T-helper 2 cell treated with Interferon-gamma antibody and Interleukin-4, amounts not matched to agents 100 ng/mL and 5 ng/mL, for 36 hours (primary cell): ENCODE measurements around the gene KYNU. TPM values are rescaled to one million over a fixed set of nuclear protein-coding genes. Genes with fewer than 3 reads are reported as not detected.

Experiments used
- intact Hi-C: fragments of 100-400 bp; cut with micrococcal nuclease; formaldehyde crosslinking; loops from one replicate; pipeline ENCODE4 v1.15.1; 2023
- total RNA-seq: library from RNA; stranded (reverse); gene quantifications from 2 replicates; pipeline ENCODE4 v1.2.3, GENCODE V29; 2022

Gene KYNU
- total RNA-seq, 1 donor from 2014 or later = not detected

GRCh38 chr2:142961202-142961601 is 83.7 kb downstream of the KYNU start:
- intact Hi-C loops = no loop called here

DNA sequence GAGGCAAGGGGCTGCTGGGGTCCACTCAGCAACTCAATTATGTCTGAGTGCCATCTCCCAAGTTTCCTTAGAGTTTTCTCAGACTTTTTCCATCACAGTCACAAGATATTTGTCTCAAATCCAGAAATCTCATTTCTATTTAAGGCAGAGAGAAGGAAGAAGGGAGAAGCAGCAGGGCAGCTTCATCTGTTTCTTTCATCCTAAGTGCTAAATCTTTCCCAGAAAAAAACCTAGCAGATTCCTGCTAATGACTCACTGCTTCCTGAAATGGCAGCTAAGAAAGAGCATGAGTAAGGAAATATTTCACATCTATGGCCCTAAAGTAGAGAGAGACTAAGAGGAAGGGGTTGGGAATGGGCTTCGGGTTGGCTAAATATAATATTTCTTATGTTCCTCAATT is 88.0 kb downstream of the KYNU start:
- intact Hi-C loops = no loop called here

- intact Hi-C loops = no loop called here
Observed at GRCh38 chr2:142966284-142966683, 88.8 kb downstream of the KYNU start.

- intact Hi-C loops = no loop called here
Observed at GRCh38 chr2:142967060-142967459, 89.6 kb downstream of the KYNU start.

DNA sequence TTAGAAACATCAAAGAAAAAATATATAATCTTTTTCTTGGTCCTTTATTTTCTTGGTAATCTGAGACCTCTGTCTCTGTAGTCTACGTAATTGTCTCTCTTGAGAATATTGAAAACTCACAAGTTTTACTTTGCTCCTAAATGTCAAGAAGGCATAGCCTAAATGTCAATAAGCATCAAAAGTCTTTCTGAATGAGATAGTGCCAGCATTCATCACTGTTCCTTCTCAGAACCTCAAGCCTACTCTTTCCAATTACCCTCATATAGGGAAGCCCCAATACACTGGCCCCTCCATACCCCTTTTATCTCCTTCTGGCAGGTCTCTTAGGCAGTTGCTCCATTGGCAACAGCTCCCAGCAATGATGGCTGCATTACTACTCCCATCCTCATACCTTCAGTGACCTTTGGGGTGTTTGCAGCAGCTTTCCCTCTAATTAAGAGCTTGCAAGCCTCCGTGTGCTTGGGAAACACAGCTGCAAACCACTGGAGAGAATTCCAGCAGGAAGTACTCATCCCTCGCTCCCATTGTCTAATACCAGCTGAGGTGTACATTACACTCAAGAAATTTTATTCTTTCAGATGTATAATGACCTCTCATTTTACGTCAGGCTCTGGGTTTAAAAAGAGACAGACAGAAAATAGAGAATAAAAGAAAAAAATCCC is 95.8 kb downstream of the KYNU start:
- intact Hi-C loops = no loop called here

DNA sequence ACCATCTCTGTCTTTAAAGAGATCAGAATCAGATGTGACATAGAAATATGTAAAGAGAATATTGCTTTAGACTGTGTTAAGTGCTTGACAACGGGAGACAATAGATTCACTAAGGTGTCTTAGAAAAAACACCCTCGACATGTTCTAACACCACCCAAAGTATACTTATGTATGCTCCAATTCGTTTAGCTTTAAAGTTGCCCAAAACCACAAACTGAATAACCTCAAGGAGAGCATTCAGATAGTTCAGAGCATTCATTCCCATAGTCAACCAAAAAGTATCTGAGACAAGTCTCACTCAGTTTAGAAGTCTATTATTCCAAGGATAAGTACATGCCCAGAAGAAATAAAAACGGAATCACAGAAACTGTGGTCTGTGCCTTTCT is 96.4 kb downstream of the KYNU start:
- intact Hi-C loops = no loop called here

GRCh38 chr2:142974288-142975024 is 97.0 kb downstream of the KYNU start:
- intact Hi-C loops = no loop called here

- intact Hi-C loops = no loop called here
Observed at GRCh38 chr2:142975239-142975638, 97.8 kb downstream of the KYNU start.

GRCh38 chr2:142980246-142981068 is 103.0 kb downstream of the KYNU start:
- intact Hi-C loops = loop anchor here (5.0 kb wide), 1 partner anchor 298 kb away; no protein-coding TSS in a partner anchor

- intact Hi-C loops = loop anchor here (5.0 kb wide), 1 partner anchor 299 kb away; no protein-coding TSS in a partner anchor
Observed at GRCh38 chr2:142981069-142981378, 103.6 kb downstream of the KYNU start.

DNA sequence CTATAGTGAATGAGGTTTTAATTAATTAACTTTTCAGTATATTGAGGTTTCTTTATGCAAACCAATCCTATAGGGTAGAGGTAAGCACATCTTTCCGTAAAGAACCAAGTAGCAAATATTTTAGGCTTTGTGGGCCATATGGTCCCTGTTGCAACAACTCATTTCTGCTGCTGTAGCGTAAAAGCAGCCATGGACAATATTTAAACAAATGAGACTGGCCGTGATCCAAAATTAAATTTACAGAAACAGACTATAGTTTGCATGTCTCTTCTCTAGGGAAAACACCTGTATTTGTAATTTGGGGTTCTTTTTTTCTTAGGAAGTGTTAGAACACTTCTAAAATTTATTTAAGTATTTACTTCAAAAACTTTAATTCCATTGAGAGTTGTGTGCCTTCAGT is 104.3 kb downstream of the KYNU start:
- intact Hi-C loops = loop anchor here (5.0 kb wide), 1 partner anchor 299 kb away; no protein-coding TSS in a partner anchor

- intact Hi-C loops = loop anchor here (5.0 kb wide), 1 partner anchor 301 kb away; no protein-coding TSS in a partner anchor
Observed at GRCh38 chr2:142983174-142983573, 105.7 kb downstream of the KYNU start.

DNA sequence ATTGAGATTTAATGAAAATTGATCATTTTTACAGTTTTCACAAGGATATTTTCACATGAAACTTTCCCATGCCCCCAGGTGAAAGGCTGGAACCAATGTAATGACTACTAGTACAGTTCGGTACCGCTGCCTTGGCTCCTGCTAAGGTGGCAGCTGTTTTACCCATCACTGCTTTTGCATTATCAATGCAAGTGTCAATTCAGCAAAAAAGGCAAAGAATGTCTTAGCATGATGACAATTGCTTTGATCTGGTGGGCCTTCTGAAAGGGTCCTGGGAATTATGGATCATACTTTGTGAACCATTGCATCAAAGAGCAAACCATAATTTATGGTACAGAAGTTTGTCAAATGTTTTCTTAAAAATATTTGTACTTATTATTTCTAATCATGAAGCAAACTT is 107.2 kb downstream of the KYNU start:
- intact Hi-C loops = loop anchor here (5.0 kb wide), 1 partner anchor 302 kb away; no protein-coding TSS in a partner anchor

DNA sequence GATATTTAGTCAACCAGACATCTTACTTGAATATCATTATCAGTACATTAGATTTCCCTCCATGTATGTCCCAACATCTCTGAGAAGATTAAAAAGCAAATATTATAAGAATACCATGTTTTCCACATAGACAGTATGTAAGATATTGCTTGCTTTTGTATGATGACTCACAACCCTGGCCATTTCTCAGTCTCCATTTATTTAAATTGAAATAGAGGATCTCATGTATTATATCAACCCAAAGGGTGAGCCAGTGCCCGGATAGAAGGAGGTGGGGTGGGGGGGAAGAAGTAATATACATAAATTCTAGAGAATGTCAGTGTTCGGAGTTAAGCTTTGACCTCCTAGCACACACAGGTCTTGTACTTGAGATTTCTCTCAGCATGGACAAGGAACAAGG is 109.6 kb downstream of the KYNU start:
- intact Hi-C loops = no loop called here

DNA sequence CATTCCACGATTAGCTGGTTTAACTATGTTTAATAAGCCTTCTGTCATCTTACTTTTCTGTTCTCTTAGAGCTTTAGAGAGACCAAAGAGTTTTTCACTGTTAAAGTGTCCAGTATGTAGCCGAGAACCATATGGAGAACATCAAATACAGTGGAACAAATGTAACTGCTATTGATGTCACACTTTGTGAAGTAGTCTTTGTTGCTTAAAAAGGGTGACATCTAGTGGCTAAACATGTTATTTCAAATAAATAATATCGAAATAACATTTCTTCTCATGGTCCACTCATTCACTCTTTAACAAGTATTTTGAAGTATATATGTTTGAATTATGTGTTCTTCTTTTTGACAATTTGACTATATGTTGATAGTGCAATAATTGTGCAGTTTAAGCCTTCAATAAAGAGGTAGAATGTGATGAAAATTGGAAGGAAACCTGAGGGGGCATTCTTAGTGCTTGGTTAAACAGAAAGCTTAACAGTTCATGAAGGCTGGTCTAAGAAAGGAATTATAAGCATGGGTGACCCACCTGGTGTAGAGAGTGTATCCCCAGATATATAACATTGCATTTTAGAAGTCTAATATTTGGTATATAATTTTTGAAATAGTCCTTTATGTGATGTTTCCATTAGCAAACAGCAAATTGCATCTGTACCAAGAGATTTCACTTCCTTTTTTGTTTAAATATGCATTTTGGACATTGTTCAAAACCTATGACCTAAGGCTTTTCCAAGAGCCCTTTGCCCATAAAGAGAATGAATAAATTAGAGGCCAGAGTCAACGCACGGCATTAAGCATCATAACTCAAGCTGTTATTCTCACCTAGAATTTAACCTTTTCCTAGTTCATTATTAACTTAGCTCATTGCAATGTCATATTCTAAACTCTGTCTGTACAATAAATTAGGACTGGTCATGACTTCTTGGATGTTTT is 112.1 kb downstream of the KYNU start:
- intact Hi-C loops = no loop called here

DNA sequence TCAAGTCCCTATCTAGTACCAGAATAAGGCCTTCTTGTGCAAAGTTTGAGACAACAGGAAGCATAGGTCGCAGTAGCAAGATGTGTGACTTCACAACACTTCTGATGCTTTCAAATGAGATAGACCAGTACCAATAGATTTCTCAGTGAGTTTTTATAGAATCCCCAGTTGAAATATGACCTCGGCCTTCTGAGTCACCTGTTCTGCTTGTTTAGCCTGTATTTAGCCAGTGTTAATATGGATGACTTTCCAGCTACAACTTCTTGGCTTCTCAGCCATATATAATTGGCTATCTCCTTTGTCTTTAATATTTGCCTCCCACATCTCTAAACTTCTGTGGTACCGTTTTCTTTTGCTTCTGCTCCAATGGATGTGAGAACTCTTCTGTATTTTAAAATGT is 113.8 kb downstream of the KYNU start:
- intact Hi-C loops = no loop called here

DNA sequence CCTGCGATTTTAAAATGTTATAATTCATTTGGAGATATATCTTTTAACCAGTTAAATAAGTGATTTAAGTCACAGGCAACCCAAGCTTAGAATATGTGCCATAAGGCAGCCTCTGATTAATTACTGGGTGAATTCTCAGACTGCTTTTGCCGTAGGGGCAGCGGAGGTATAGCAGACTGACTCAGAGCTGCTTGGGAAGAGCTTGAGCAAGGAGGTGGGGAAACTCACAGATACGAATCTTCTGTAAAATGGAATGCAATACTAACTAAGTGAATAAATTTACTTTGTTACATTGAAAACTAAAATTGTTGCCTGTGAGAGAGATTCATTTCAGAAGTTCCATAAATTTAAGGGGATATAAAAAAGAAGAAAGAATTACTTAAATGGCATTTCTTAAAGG is 115.4 kb downstream of the KYNU start:
- intact Hi-C loops = no loop called here

- intact Hi-C loops = no loop called here
Observed at GRCh38 chr2:142993771-142994170, 116.3 kb downstream of the KYNU start.

GRCh38 chr2:142994665-142995064 is 117.2 kb downstream of the KYNU start:
- intact Hi-C loops = no loop called here

- intact Hi-C loops = no loop called here
Observed at GRCh38 chr2:142997231-142997630, 119.8 kb downstream of the KYNU start.

DNA sequence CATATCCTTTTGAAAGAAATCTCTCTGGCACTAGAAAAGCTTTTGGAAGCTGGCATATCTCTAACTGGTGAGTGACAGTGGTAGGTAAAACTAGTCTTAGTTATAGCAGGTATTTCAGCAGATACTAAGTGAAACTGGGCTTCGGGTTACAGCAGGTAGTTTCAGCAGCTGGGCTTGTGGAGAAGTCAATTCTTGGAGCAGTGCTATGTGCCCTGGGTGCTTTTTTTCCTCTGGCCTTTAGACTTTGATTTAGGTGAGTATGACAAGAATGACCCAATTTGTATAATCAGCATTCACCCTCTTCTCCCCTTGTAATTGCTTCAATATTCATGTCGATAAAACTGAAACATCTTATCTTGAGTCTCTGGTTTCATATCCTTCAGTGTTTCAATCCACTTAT is 123.1 kb downstream of the KYNU start:
- intact Hi-C loops = no loop called here
